GM13977 (cell line): ENCODE measurements around the gene ATXN1.

Experiments
- DNase-seq: peaks from one replicate; pipeline ENCODE4 v3.0.0; 2012; ENCODE audit warnings: low spot score
- CTCF ChIP-seq: IDR thresholded peaks from 2 replicates; pipeline ENCODE4 v1.5.1; 2012; ENCODE audit warnings: mild to moderate bottlenecking, control low read depth; ENCODE audit not compliant: insufficient read depth; ENCODE audit errors: extremely low read depth, missing control alignments
- in situ Hi-C: fragments of 300-500 bp; cut with MboI; formaldehyde crosslinking; loops from one replicate; pipeline ENCODE4 v1.12.0; 2022; ENCODE audit warnings: low sequenced_read_pairs, low pct_unique_long_range_greater_than_20kb, mixed read lengths, inconsistent platforms; ENCODE audit not compliant: unreplicated experiment

Gene ATXN1

GRCh38 chr6:16687045-16687444 is 74.2 kb downstream of the ATXN1 start:
- in situ Hi-C loops: no loop called here
- TF ChIP-seq CTCF: no peak
- DNase-seq: no peak

- peak; percentile 27 for DNase-seq
- TF ChIP-seq CTCF: no peak
- in situ Hi-C loops: no loop called here
Measured at GRCh38 chr6:16684896-16685554, 76.2 kb downstream of the ATXN1 start.

- no peak for DNase-seq
- in situ Hi-C loops: no loop called here
- no peak for TF ChIP-seq CTCF
Measured at GRCh38 chr6:16684195-16684689, 77.0 kb downstream of the ATXN1 start.

- in situ Hi-C loops: no loop called here
- no peak for DNase-seq
Measured at GRCh38 chr6:16683641-16684194, 77.5 kb downstream of the ATXN1 start.

GRCh38 chr6:16681260-16681873 is 79.9 kb downstream of the ATXN1 start:
- in situ Hi-C loops: no loop called here
- no peak for TF ChIP-seq CTCF
- no peak for DNase-seq

More at GRCh38 chr6:16683641-16684194, 77.5 kb downstream of the ATXN1 start:
- no peak for TF ChIP-seq CTCF

GRCh38 chr6:16679050-16679449 is 82.2 kb downstream of the ATXN1 start:
- no peak for TF ChIP-seq CTCF
- no peak for DNase-seq
- in situ Hi-C loops: no loop called here
